SU-DHL-6 (cell line): ENCODE measurements around the gene ZNF716.

Experiments
- H2AFZ ChIP-seq: fragments of 200-600 bp; sonication (generic); 2 replicates; pipeline ENCODE4 v1.6.1; 2014; ENCODE audit warnings: low read depth, mild to moderate bottlenecking, moderate library complexity, mixed read lengths, antibody characterized with exemption, low read length; ENCODE audit not compliant: severe bottlenecking
- H3F3A ChIP-seq: fragments of 200-600 bp; shearing (Covaris generic); 2 replicates; pipeline ENCODE4 v1.6.0; 2016; ENCODE audit warnings: antibody characterized with exemption, mild to moderate bottlenecking; ENCODE audit not compliant: insufficient read depth
- H3K27ac ChIP-seq: fragments of 200-600 bp; sonication (generic); 2 replicates; pipeline ENCODE4 v1.5.1; 2016; ENCODE audit warnings: low read depth, mild to moderate bottlenecking, low read length, moderate library complexity, mixed read lengths
- H3K27me3 ChIP-seq: fragments of 200-600 bp; sonication (generic), shearing (Covaris generic); 2 replicates; pipeline ENCODE4 v1.6.0; 2014; ENCODE audit warnings: mild to moderate bottlenecking, low read length
- H3K36me3 ChIP-seq: fragments of 200-600 bp; sonication (generic); 2 replicates; pipeline ENCODE4 v1.6.1; 2014; ENCODE audit warnings: mild to moderate bottlenecking, low read length, mixed read lengths
- H3K4me2 ChIP-seq: fragments of 300-600, 200-600 bp; shearing (Covaris generic), sonication (generic); 2 replicates; pipeline ENCODE4 v1.6.0; 2014; ENCODE audit warnings: low read length, low read depth, mild to moderate bottlenecking; ENCODE audit not compliant: poor library complexity, severe bottlenecking
- H3K4me3 ChIP-seq: fragments of 200-600 bp; sonication (generic); 2 replicates; pipeline ENCODE4 v1.5.1; 2014; ENCODE audit warnings: antibody characterized with exemption, low read length, mild to moderate bottlenecking, mixed read lengths; ENCODE audit not compliant: insufficient read depth, poor library complexity, severe bottlenecking
- H3K79me2 ChIP-seq: fragments of 200-600 bp; sonication (generic); 2 replicates; pipeline ENCODE4 v1.6.1; 2014; ENCODE audit warnings: mild to moderate bottlenecking, low read length, moderate library complexity; ENCODE audit not compliant: insufficient read depth
- H3K9ac ChIP-seq: fragments of 200-600 bp; sonication (generic); 2 replicates; pipeline ENCODE4 v1.7.0; 2014; ENCODE audit warnings: mild to moderate bottlenecking, low read length
- H3K9me2 ChIP-seq: fragments of 200-600 bp; sonication (generic); replicated peaks from 2 replicates; pipeline ENCODE4 v1.6.1; 2014; ENCODE audit warnings: low read length; ENCODE audit not compliant: insufficient read depth
- H3K9me3 ChIP-seq: fragments of 200-600 bp; sonication (generic); 2 replicates; pipeline ENCODE4 v1.6.1; 2014; ENCODE audit warnings: low read length, mixed read lengths; ENCODE audit not compliant: insufficient read depth
- H4K20me1 ChIP-seq: fragments of 200-600 bp; sonication (generic); 2 replicates; pipeline ENCODE4 v1.6.1; 2014; ENCODE audit warnings: low read depth, mild to moderate bottlenecking, antibody characterized with exemption, low read length, moderate library complexity, mixed read lengths
- CTCF ChIP-seq: fragments of 200-600 bp; sonication (generic); IDR thresholded peaks from one replicate; pipeline ENCODE4 v1.5.1; 2017; ENCODE audit warnings: antibody characterized with exemption, mild to moderate bottlenecking, low read length, moderate library complexity; ENCODE audit not compliant: insufficient read depth, poor library complexity, severe bottlenecking
- EZH2phosphoT487 ChIP-seq: fragments of 200-600 bp; sonication (generic), shearing (Covaris generic); conservative IDR thresholded peaks from 2 replicates; pipeline ENCODE4 v1.6.1; 2018; ENCODE audit warnings: mild to moderate bottlenecking, antibody characterized with exemption, low read length, moderate library complexity, mixed read lengths

The ZNF716 gene

GRCh38 chr7:57416601-57417358, 33.2 kb upstream of the ZNF716 start:
- Histone ChIP-seq H3K9ac (no peak overlapping the region), H3K27me3 (no peaks in the 10 kb centered on the region), H3K27ac (no peak overlapping the region), H3K36me3 (no peaks in the 10 kb centered on the region), H3K9me2 (0 out of 2 replicates have a peak, but pooled peaks cover 5% of the 10 kb centered on the region), H3K4me3 (no peak overlapping the region), H3K4me2 (no peak overlapping the region), H3K9me3 (no peaks in the 10 kb centered on the region; the same call in 1 of the 2 replicates), H3K79me2 (no peaks in the 10 kb centered on the region), H2AFZ (no peak overlapping the region), H4K20me1 (no peaks in the 10 kb centered on the region), H3F3A (no peaks in the 10 kb centered on the region)
- TF ChIP-seq CTCF (no peak), EZH2phosphoT487 (no peak)

- no peaks in the 10 kb centered on the region for H3K79me2 ChIP-seq
- no peak overlapping the region for H3K9ac ChIP-seq
- no peak overlapping the region for H3K4me3 ChIP-seq
- no peak overlapping the region for H2AFZ ChIP-seq
- no peaks in the 10 kb centered on the region for H4K20me1 ChIP-seq
- H3K27ac ChIP-seq = no peak overlapping the region
- H3K9me2 ChIP-seq = 0 out of 2 replicates have a peak, but pooled peaks cover 5% of the 10 kb centered on the region
- H3K9me3 ChIP-seq = no peaks in the 10 kb centered on the region; the same call in 1 of the 2 replicates
- no peaks in the 10 kb centered on the region for H3K36me3 ChIP-seq
- H3K27me3 ChIP-seq = no peaks in the 10 kb centered on the region
- no peak overlapping the region for H3K4me2 ChIP-seq
- TF ChIP-seq EZH2phosphoT487 = no peak
- no peak for TF ChIP-seq CTCF
- no peaks in the 10 kb centered on the region for H3F3A ChIP-seq
Observed at GRCh38 chr7:57417736-57418135, 32.2 kb upstream of the ZNF716 start.

- H3K36me3 ChIP-seq = no peaks in the 10 kb centered on the region
- H3K27me3 ChIP-seq = no peaks in the 10 kb centered on the region
- H3K4me2 ChIP-seq = no peak overlapping the region
- no peaks in the 10 kb centered on the region for H3K79me2 ChIP-seq
- no peaks in the 10 kb centered on the region for H4K20me1 ChIP-seq
- no peaks in the 10 kb centered on the region for H3F3A ChIP-seq
- no peak overlapping the region for H3K4me3 ChIP-seq
- no peak overlapping the region for H3K27ac ChIP-seq
- no peaks in the 10 kb centered on the region for H3K9me2 ChIP-seq
- no peak overlapping the region for H2AFZ ChIP-seq
- TF ChIP-seq CTCF (no peak), EZH2phosphoT487 (no peak)
- no peak overlapping the region for H3K9ac ChIP-seq
- no peaks in the 10 kb centered on the region for H3K9me3 ChIP-seq
Observed at GRCh38 chr7:57423768-57424167, 26.2 kb upstream of the ZNF716 start.
